GM23248 (cell line): ENCODE results near the gene TSEN34. TPM values are rescaled to one million over a fixed set of nuclear protein-coding genes. Genes with fewer than 3 reads are reported as not detected.

Experiments used
- DNase-seq: peaks from one replicate; pipeline ENCODE4 v3.0.0-alpha.2; 2015
- H2AFZ ChIP-seq: fragments of 200-600 bp; sonication (generic); 2 replicates; pipeline ENCODE4 v1.6.1; 2016; ENCODE audit warnings: antibody characterized with exemption
- H3F3A ChIP-seq: fragments of 200-600 bp; sonication (generic); 2 replicates; pipeline ENCODE4 v1.6.1; 2016; ENCODE audit warnings: mild to moderate bottlenecking, antibody characterized with exemption, mixed run types; ENCODE audit not compliant: insufficient read depth
- H3K27ac ChIP-seq: fragments of 200-600 bp; sonication (generic); 2 replicates; pipeline ENCODE4 v1.5.1; 2016; ENCODE audit warnings: mild to moderate bottlenecking
- H3K27me3 ChIP-seq: fragments of 200-600 bp; sonication (generic); replicated peaks from 2 replicates; pipeline ENCODE4 v1.6.1; 2016; ENCODE audit warnings: mild to moderate bottlenecking; ENCODE audit not compliant: insufficient read depth
- H3K36me3 ChIP-seq: fragments of 200-600 bp; sonication (generic); 2 replicates; pipeline ENCODE4 v1.6.1; 2016; ENCODE audit warnings: low read depth, mild to moderate bottlenecking
- H3K4me1 ChIP-seq: fragments of 200-600 bp; sonication (generic); 2 replicates; pipeline ENCODE4 v1.6.1; 2016; ENCODE audit warnings: mild to moderate bottlenecking; ENCODE audit not compliant: insufficient read depth
- H3K4me2 ChIP-seq: fragments of 200-600 bp; sonication (generic); one replicate; pipeline ENCODE4 v1.6.1; 2016; ENCODE audit warnings: mild to moderate bottlenecking; ENCODE audit not compliant: unreplicated experiment
- H3K4me3 ChIP-seq: fragments of 200-600 bp; sonication (generic); 2 replicates; pipeline ENCODE4 v1.5.1; 2016; ENCODE audit warnings: mild to moderate bottlenecking
- H3K79me2 ChIP-seq: fragments of 200-600 bp; sonication (generic); 2 replicates; pipeline ENCODE4 v1.6.1; 2016; ENCODE audit warnings: mild to moderate bottlenecking; ENCODE audit not compliant: insufficient read depth
- H3K9ac ChIP-seq: fragments of 200-600 bp; sonication (generic); 2 replicates; pipeline ENCODE4 v1.6.1; 2016; ENCODE audit warnings: mild to moderate bottlenecking
- H3K9me2 ChIP-seq: fragments of 200-600 bp; sonication (generic); 2 replicates; pipeline ENCODE4 v1.6.1; 2016; ENCODE audit warnings: mixed run types, mild to moderate bottlenecking, moderate library complexity; ENCODE audit not compliant: insufficient read depth
- H3K9me3 ChIP-seq: fragments of 200-600 bp; sonication (generic); one replicate; pipeline ENCODE4 v1.6.1; 2017; ENCODE audit warnings: low read depth
- H4K20me1 ChIP-seq: fragments of 200-600 bp; sonication (generic); 2 replicates; pipeline ENCODE4 v1.6.0; 2016; ENCODE audit not compliant: insufficient read depth
- EZH2 ChIP-seq: fragments of 200-600 bp; sonication (generic); IDR thresholded peaks from 2 replicates; pipeline ENCODE4 v1.6.1; 2018; ENCODE audit warnings: antibody characterized with exemption, mild to moderate bottlenecking; ENCODE audit not compliant: insufficient read depth, poor library complexity, severe bottlenecking
- EZH2phosphoT487 ChIP-seq: fragments of 200-600 bp; sonication (generic); IDR thresholded peaks from 2 replicates; pipeline ENCODE4 v1.6.1; 2018; ENCODE audit warnings: antibody characterized with exemption, moderate library complexity, mild to moderate bottlenecking, low read depth; ENCODE audit not compliant: insufficient read depth
- WGBS, 2 experiments: methylation state at CpG; one replicate each; pipeline ENCODE4 v1.1.6; 2015 to 2017; ENCODE audit warnings: low lambda C conversion rate in 2 of 2, low coverage in 1 of 2; ENCODE audit errors: missing lambda C conversion rate in 2 of 2; 5-methylcytosine and 5-hydroxymethylcytosine counted together
- in situ Hi-C: fragments of 300-500 bp; cut with MboI; formaldehyde crosslinking; loops from 2 replicates; pipeline ENCODE4 v1.15.0; 2020
- polyA plus RNA-seq: library from polyadenylated mRNA; unstranded; fragments of >200 nt; fragmentation: Nextera tagmentation; extraction: Ambion mirVana; gene quantifications from 2 replicates; pipeline ENCODE4 v1.2.1, GENCODE V29; 2016
- total RNA-seq: library from RNA; depleted of rRNA; stranded (reverse); fragments of >200 nt; shearing (Covaris generic); gene quantifications from 2 replicates; pipeline ENCODE4 v1.2.3, GENCODE V29; 2014

Gene TSEN34
- total and polyA plus RNA-seq, 2 experiments from 2014 or later = 90.0 to 105 TPM

- H3K9me3 ChIP-seq = no peaks in the 10 kb centered on the region
- WGBS, 2 experiments = 51 to 62% methylated on average over 24 to 25 of the region's 25 CpGs
- no peaks in the 10 kb centered on the region for H3K27me3 ChIP-seq
- H3K4me1 ChIP-seq = no peaks in the 10 kb centered on the region
- no peak overlapping the region for H3K9ac ChIP-seq
- H4K20me1 ChIP-seq = no peaks in the 10 kb centered on the region
- no peaks in the 10 kb centered on the region for H3K79me2 ChIP-seq
- H3F3A ChIP-seq = no peaks in the 10 kb centered on the region
- in situ Hi-C loops = no loop called here
- no peak overlapping the region for H3K4me2 ChIP-seq
- no peak overlapping the region for H2AFZ ChIP-seq
- no peak overlapping the region for H3K4me3 ChIP-seq
- no peak for TF ChIP-seq EZH2
- TF ChIP-seq EZH2phosphoT487 = no peak
- DNase-seq = no peak
- H3K27ac ChIP-seq = no peak overlapping the region
- peaks cover 9% of the 10 kb centered on the region; the same call in 1 of the 2 replicates for H3K36me3 ChIP-seq
- no peaks in the 10 kb centered on the region for H3K9me2 ChIP-seq
Observed at GRCh38 chr19:54173951-54174834, 16.9 kb upstream of the TSEN34 start.

GRCh38 chr19:54178581-54179261, 12.4 kb upstream of the TSEN34 start:
- Histone ChIP-seq H3K27ac (no peak overlapping the region), H3K4me1 (no peaks in the 10 kb centered on the region), H4K20me1 (no peaks in the 10 kb centered on the region), H3F3A (no peaks in the 10 kb centered on the region; the same call in 1 of the 2 replicates), H3K27me3 (no peaks in the 10 kb centered on the region), H3K36me3 (peaks cover 16% of the 10 kb centered on the region; the same call in 1 of the 2 replicates), H3K79me2 (no peaks in the 10 kb centered on the region), H3K4me3 (no peak overlapping the region), H3K9me3 (no peaks in the 10 kb centered on the region), H3K4me2 (no peak overlapping the region), H3K9ac (no peak overlapping the region), H2AFZ (no peak overlapping the region), H3K9me2 (no peaks in the 10 kb centered on the region)
- DNase-seq = peak; percentile 30
- 78 to 82% methylated on average over 22 to 23 of the region's 23 CpGs for WGBS, 2 experiments
- TF ChIP-seq EZH2 (no peak), EZH2phosphoT487 (no peak)
- in situ Hi-C loops = no loop called here

- Histone ChIP-seq H2AFZ (no peak overlapping the region), H3K9me3 (no peaks in the 10 kb centered on the region), H3K4me3 (no peak overlapping the region), H3K4me1 (no peaks in the 10 kb centered on the region), H3K9me2 (no peaks in the 10 kb centered on the region), H3K27me3 (no peaks in the 10 kb centered on the region), H3K4me2 (no peak overlapping the region), H3K79me2 (no peaks in the 10 kb centered on the region), H3K36me3 (peaks cover 16% of the 10 kb centered on the region; the same call in 1 of the 2 replicates), H3F3A (no peaks in the 10 kb centered on the region; the same call in 1 of the 2 replicates), H4K20me1 (no peaks in the 10 kb centered on the region), H3K27ac (no peak overlapping the region), H3K9ac (no peak overlapping the region)
- TF ChIP-seq EZH2phosphoT487 (no peak), EZH2 (no peak)
- 97 to 98% methylated on average over 9 to 10 of the region's 10 CpGs for WGBS, 2 experiments
- in situ Hi-C loops = no loop called here
- DNase-seq = no peak
Observed at GRCh38 chr19:54179262-54179852, 11.8 kb upstream of the TSEN34 start.

GRCh38 chr19:54179921-54180461, 11.1 kb upstream of the TSEN34 start:
- H3K27ac ChIP-seq = no peak overlapping the region
- H2AFZ ChIP-seq = no peak overlapping the region
- H4K20me1 ChIP-seq = no peaks in the 10 kb centered on the region
- no peak for TF ChIP-seq EZH2phosphoT487
- TF ChIP-seq EZH2 = no peak
- no peaks in the 10 kb centered on the region; the same call in 1 of the 2 replicates for H3F3A ChIP-seq
- in situ Hi-C loops = no loop called here
- H3K36me3 ChIP-seq = peaks cover 16% of the 10 kb centered on the region; the same call in 1 of the 2 replicates
- no peaks in the 10 kb centered on the region for H3K4me1 ChIP-seq
- H3K27me3 ChIP-seq = no peaks in the 10 kb centered on the region
- H3K4me2 ChIP-seq = no peak overlapping the region
- peak; percentile 39 for DNase-seq
- no peaks in the 10 kb centered on the region for H3K9me3 ChIP-seq
- no peak overlapping the region for H3K9ac ChIP-seq
- H3K4me3 ChIP-seq = no peak overlapping the region
- WGBS, 2 experiments = 60 to 67% methylated on average over 10 of the region's 10 CpGs
- no peaks in the 10 kb centered on the region for H3K9me2 ChIP-seq
- H3K79me2 ChIP-seq = 0 out of 2 replicates have a peak, but pooled peaks cover 1% of the 10 kb centered on the region
